GM21390 (cell line): ENCODE data around the gene TMEM144.
"Not testable (repeated sequence)": the region's sequence is repeated elsewhere in the genome, so short reads cannot be mapped to it uniquely, and the experiment has no call there.

ENCODE experiments used
- ATAC-seq: cut with Tn5 transposase; IDR thresholded peaks from one replicate; pipeline ENCODE4 v1.9.1; 2021; ENCODE audit not compliant: unreplicated experiment

TMEM144 gene

GRCh38 chr4:158234671-158235070 lies 24.4 kb downstream of the TMEM144 start:
- no peak for ATAC-seq

- ATAC-seq, result no peak
These were observed 26.2 kb downstream of the TMEM144 start for GRCh38 chr4:158236304-158237030.

DNA sequence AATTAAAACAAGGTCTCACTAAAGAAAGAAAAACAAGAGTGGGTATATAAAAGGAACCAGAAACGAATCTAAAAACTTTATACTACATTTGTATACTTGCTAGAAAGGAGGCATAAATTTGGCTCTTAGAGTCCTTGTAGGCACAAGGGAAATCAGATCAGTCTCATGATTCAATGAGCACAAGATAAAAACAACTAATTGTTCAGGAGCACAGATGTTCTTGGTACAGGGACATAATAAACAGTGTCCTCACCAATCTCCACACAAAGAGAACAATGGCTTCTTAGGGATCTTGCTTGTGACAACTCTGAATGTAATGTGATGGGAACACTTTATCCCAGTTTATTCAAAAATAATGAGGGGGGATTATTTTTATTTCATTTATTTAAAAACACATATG lies 28.3 kb downstream of the TMEM144 start:
- no peak for ATAC-seq

DNA sequence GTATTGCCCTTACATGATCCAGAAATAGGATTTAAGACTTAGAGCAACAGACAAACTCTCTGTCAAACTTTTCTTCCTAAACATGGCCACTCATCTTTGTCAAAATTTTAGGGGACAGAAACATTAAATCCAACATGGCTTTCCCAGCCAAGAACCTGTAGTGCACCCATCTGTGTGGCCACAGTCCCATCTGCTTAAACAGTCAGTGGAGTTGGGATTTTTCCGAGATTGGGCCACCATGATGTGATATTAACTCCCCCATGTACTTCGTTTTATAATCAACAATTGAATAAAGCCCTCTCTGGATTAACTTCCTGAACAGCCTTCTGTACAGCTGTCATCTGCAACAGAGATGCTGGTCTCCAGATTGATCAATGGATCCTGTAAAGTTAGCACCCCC lies 28.9 kb downstream of the TMEM144 start:
- ATAC-seq, result no peak

GRCh38 chr4:158243071-158243470 lies 32.8 kb downstream of the TMEM144 start:
- no peak for ATAC-seq

- no peak for ATAC-seq
These were observed 40.0 kb downstream of the TMEM144 start for GRCh38 chr4:158250321-158250720.

GRCh38 chr4:158253350-158253980 lies 43.2 kb downstream of the TMEM144 start:
- ATAC-seq, result peak; percentile 74

- no peak for ATAC-seq
These were observed 44.0 kb downstream of the TMEM144 start for GRCh38 chr4:158254292-158254691.

GRCh38 chr4:158255727-158256324 lies 45.5 kb downstream of the TMEM144 start:
- peak; percentile 66 for ATAC-seq

- peak; percentile 52 for ATAC-seq
These were observed 49.8 kb downstream of the TMEM144 start for GRCh38 chr4:158259955-158260575.

- ATAC-seq, result no peak
These were observed 51.2 kb downstream of the TMEM144 start for GRCh38 chr4:158261480-158261879.

DNA sequence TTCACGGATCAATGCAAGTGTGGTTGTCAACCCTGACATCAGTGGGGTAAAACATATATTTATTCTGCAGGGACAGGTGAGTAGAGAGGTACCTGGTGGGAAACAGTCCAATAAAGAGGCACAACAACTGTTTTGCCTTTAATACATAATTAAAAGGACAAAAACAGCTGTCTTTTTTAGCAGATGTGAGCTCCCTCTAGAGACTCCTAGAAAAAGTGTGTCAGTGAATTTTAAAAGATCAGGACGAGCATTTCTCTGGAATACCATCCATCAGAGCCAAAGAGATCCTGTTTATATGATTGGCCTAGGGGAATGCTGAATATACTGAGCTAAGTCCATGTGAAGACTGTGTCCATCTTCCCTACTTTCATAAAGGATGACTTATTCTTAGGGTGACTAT lies 58.3 kb downstream of the TMEM144 start:
- ATAC-seq, result no peak

- ATAC-seq, result no peak
These were observed 64.3 kb downstream of the TMEM144 start for GRCh38 chr4:158274636-158275035.

GRCh38 chr4:158277558-158277957 lies 67.3 kb downstream of the TMEM144 start:
- ATAC-seq, result no peak

DNA sequence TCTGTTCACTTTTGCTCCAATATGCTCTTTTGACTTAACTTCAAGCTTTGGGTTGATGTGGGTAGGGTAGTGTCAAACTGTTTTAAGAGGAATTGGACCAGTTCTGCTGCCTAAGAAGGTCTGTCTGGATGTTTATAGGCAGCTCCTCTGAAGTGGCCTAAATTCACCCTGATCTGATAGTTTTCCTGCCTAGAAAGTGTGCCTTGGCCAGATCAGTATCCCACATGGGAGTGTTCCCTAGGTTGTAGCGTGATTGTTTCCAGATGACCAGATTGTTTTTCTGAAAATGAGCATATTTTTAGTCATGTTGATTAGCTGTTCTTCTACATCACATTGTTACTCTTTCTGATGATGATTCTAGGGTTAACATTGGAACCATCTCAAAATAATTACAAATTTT lies 68.8 kb downstream of the TMEM144 start:
- not testable (repeated sequence) for ATAC-seq

DNA sequence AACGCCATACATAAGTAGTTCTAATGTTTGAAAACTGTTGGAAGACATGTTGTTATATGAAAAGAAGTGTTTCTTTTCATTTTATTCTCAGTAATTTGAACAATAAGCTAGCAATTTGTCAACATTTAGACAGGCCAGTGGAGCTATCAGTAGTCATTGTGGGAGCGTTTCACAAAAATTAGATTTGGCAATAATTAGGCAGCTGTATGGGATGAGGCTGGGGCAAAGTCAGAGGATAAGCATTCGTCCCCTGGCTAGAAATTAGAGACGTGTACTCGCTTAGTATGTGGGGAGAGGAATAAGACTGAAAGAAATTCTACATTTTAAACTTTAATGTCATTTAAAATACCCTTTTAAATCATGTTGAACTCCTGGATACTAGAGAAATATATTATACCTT lies 70.6 kb downstream of the TMEM144 start:
- no peak for ATAC-seq

GRCh38 chr4:158282252-158282651 lies 72.0 kb downstream of the TMEM144 start:
- no peak for ATAC-seq

- no peak for ATAC-seq
These were observed 75.3 kb downstream of the TMEM144 start for GRCh38 chr4:158285429-158286216.

- no peak for ATAC-seq
These were observed 80.6 kb downstream of the TMEM144 start for GRCh38 chr4:158290912-158291311.

DNA sequence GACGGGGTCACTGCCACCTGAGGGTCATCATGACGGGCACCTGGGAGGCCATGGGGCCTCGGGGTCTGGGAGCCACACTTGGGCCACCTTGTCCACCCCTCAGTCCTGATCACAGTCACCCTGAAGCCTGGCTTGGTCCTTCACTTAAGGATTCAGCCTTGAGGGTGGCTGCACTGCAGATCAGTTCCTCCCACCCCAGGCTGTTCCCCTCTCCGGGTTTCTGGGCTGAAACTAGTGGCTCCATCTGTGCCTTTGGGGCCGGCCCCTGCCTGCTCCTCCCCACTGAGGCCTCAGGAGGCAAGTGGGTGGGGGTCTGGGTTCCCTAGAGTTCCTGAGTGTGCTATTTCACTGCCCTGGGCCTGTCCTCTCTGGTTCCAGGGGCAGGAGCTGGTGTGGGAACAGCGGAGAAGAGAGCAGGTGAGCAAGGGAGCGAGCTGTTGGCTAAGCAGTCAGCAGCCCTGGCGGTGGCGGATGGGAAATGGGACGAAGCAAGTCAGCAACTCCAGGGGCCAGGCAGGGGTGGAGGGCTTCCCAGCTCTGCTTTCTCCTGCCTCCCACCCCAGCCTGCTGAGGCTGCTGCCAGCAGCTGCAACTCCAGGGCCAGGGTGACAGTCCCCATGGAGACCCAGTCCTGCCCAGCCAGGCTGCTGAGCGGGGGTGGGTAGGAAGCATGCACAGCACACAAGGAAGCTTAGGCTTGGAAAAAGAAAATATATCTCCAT lies 81.2 kb downstream of the TMEM144 start:
- ATAC-seq, result no peak
